ENCODE measurements around the gene ECM2.

ECM2 gene

GRCh38 chr9:92501671-92502393, 34.0 kb downstream of the ECM2 start:
- no peak for DNase-seq (ENCODE audit: low read depth in 3 of 3, low spot score in 1 of 3)

- no peak for DNase-seq (ENCODE audit: low read depth in 3 of 3, low spot score in 1 of 3)
These were observed 35.1 kb downstream of the ECM2 start for GRCh38 chr9:92500725-92501124.

- DNase-seq (ENCODE audit: low read depth in 3 of 3, low spot score in 1 of 3), result no peak
These were observed 36.1 kb downstream of the ECM2 start for GRCh38 chr9:92499701-92500100.

- no peak for DNase-seq (ENCODE audit: low read depth in 3 of 3, low spot score in 1 of 3)
These were observed 39.2 kb downstream of the ECM2 start for GRCh38 chr9:92496396-92497176.

GRCh38 chr9:92494856-92495255, 40.9 kb downstream of the ECM2 start:
- DNase-seq (ENCODE audit: low read depth in 3 of 3, low spot score in 1 of 3), result no peak

GRCh38 chr9:92493749-92494387, 41.9 kb downstream of the ECM2 start:
- no peak for DNase-seq (ENCODE audit: low read depth in 3 of 3, low spot score in 1 of 3)

- no peak for DNase-seq (ENCODE audit: low read depth in 3 of 3, low spot score in 1 of 3)
These were observed 42.9 kb downstream of the ECM2 start for GRCh38 chr9:92492781-92493401.

- no peak for DNase-seq (ENCODE audit: low read depth in 3 of 3, low spot score in 1 of 3)
These were observed 46.9 kb downstream of the ECM2 start for GRCh38 chr9:92488681-92489550.

GRCh38 chr9:92486371-92486770, 49.4 kb downstream of the ECM2 start:
- no peak for DNase-seq (ENCODE audit: low read depth in 3 of 3, low spot score in 1 of 3)

GRCh38 chr9:92484563-92484962, 51.2 kb downstream of the ECM2 start:
- no peak for DNase-seq (ENCODE audit: low read depth in 3 of 3, low spot score in 1 of 3)

- no peak for DNase-seq (ENCODE audit: low read depth in 3 of 3, low spot score in 1 of 3)
These were observed 51.9 kb downstream of the ECM2 start for GRCh38 chr9:92483627-92484545.

GRCh38 chr9:92482805-92483204, 53.0 kb downstream of the ECM2 start:
- DNase-seq (ENCODE audit: low read depth in 3 of 3, low spot score in 1 of 3), result no peak

- DNase-seq (ENCODE audit: low read depth in 3 of 3, low spot score in 1 of 3), result no peak
These were observed 53.5 kb downstream of the ECM2 start, which contains the start of gene ASPN for GRCh38 chr9:92482329-92482728. Gene ASPN, minus strand, starts transcription at chr9:92482506.

- DNase-seq (ENCODE audit: low read depth in 3 of 3, low spot score in 1 of 3), result no peak
These were observed 54.7 kb downstream of the ECM2 start for GRCh38 chr9:92480986-92481633.

GRCh38 chr9:92480291-92480771, 55.5 kb downstream of the ECM2 start:
- no peak for DNase-seq (ENCODE audit: low read depth in 3 of 3, low spot score in 1 of 3)

- no peak for DNase-seq (ENCODE audit: low read depth in 3 of 3, low spot score in 1 of 3)
These were observed 56.4 kb downstream of the ECM2 start for GRCh38 chr9:92479346-92479745.

GRCh38 chr9:92478783-92479182, 57.0 kb downstream of the ECM2 start:
- no peak for DNase-seq (ENCODE audit: low read depth in 3 of 3, low spot score in 1 of 3)

- DNase-seq (ENCODE audit: low read depth in 3 of 3, low spot score in 1 of 3), result no peak
These were observed 58.8 kb downstream of the ECM2 start for GRCh38 chr9:92476962-92477361.

- no peak for DNase-seq (ENCODE audit: low read depth in 3 of 3, low spot score in 1 of 3)
These were observed 61.2 kb downstream of the ECM2 start for GRCh38 chr9:92474587-92474986.

All from stimulated activated CD4-positive, alpha-beta T cell treated with anti-CD3 and anti-CD28 coated beads, TNF-alpha, amount 100 ng/mL, for 1 hour (primary cell).